OCI-LY3 (cell line): ENCODE measurements around the gene LIN54.

Experiments
- CTCF ChIP-seq: fragments of 200-600, 300-600 bp; sonication (generic); IDR thresholded peaks from 2 replicates; pipeline ENCODE4 v1.5.1; 2014; ENCODE audit warnings: antibody characterized with exemption, low read length, low read depth
- EZH2phosphoT487 ChIP-seq: fragments of 200-600 bp; shearing (Covaris generic); IDR thresholded peaks from 2 replicates; pipeline ENCODE4 v1.6.1; 2018; ENCODE audit warnings: antibody characterized with exemption, mixed run types, low read depth

- TF ChIP-seq CTCF (peak; percentile 70), EZH2phosphoT487 (no peak)
Measured at GRCh38 chr4:83054928-83055327, 44.3 kb upstream of the LIN54 start.
